ENCODE results near the gene CAPN12. TPM values are rescaled to one million over a fixed set of nuclear protein-coding genes. Genes with fewer than 3 reads are reported as not detected.

CAPN12 gene
- total and polyA plus RNA-seq, 12 donors: 0.15 to 3.6 (median 0.63) TPM

GRCh38 chr19:38729653-38730469 is 14.4 kb downstream of the CAPN12 start:
- WGBS, 2 donors: 70 to 71% methylated on average over 17 of the region's 17 CpGs
- H3K4me3 ChIP-seq: no peak overlapping the region
- H3K4me1 ChIP-seq: peaks cover 9 to 89% (median 48%) of the 10 kb centered on the region in 9 donors
- intact Hi-C loops (cut with DNase I): loop anchor here in 7 of 10 donors (5.0 to 10.0 kb wide), 7 partner anchors 37 to 205 kb away; partner anchors contain the start of genes ECH1 (in 1 of the 7), HNRNPL (in 1 of the 7), MRPS12 (in 1 of the 7) and SARS2 (in 1 of the 7)
- peak; percentile 27 to 56 (median 42) for ATAC-seq
- no peaks in the 10 kb centered on the region for H3K9me3 ChIP-seq
- peaks cover 6 to 73% (median 53%) of the 10 kb centered on the region in 9 donors for H3K36me3 ChIP-seq
- no peaks in the 10 kb centered on the region for H3K27me3 ChIP-seq
- peak; percentile 66 to 80 for DNase-seq
- TF ChIP-seq CTCF (IDR thresholded peaks at IDR 0.05): peak; percentile 60 to 90 (median 79)
- H3K27ac ChIP-seq: peak overlapping the region; percentile 2 to 86 (median 69)

DNA sequence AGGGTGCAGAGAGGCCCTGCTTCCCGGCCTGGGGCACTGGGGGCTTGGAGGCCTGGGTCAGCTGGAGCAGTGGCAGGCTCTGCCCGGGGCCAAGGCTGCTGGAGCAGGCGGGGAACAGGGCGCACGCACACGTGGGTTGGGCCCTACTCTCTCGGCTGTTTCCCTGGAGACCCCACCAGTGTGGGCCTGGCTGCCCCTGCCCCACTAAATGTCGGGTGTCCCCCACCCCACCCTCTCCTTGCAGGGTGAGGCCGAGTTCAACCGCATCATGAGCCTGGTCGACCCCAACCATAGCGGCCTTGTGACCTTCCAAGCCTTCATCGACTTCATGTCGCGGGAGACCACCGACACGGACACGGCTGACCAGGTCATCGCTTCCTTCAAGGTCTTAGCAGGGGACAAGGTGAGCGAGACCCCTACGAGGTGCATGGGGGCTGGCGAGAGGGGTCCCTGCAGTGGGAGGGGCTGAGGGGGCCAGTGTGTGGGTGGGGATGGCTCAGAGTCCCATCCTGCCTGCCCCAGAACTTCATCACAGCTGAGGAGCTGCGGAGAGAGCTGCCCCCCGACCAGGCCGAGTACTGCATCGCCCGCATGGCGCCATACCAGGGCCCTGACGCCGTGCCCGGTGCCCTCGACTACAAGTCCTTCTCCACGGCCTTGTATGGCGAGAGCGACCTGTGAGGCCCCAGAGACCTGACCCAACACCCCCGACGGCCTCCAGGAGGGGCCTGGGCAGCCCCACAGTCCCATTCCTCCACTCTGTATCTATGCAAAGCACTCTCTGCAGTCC is 15.3 kb downstream of the CAPN12 start:
- DNase-seq (peak in 1 of 2 donors; percentile 11), ATAC-seq (peak in 1 of 8 donors; percentile 1)
- intact Hi-C loops (cut with DNase I): loop anchor here in 3 of 10 donors (5.0 to 10.0 kb wide), 3 partner anchors 92 to 184 kb away; partner anchors contain the start of gene ECH1 (in 1 of the 3)
- Histone ChIP-seq H3K36me3 (peaks cover 15 to 82% (median 62%) of the 10 kb centered on the region in 9 donors), H3K27me3 (no peaks in the 10 kb centered on the region), H3K4me3 (no peak overlapping the region), H3K27ac (peak overlapping the region; percentile 2 to 86 (median 69)), H3K4me1 (peaks cover 9 to 82% (median 48%) of the 10 kb centered on the region in 9 donors), H3K9me3 (no peaks in the 10 kb centered on the region)
- 72 to 78% methylated on average over 37 of the region's 37 CpGs for WGBS, 2 donors
- no peak for TF ChIP-seq CTCF (IDR thresholded peaks at IDR 0.05)

DNA sequence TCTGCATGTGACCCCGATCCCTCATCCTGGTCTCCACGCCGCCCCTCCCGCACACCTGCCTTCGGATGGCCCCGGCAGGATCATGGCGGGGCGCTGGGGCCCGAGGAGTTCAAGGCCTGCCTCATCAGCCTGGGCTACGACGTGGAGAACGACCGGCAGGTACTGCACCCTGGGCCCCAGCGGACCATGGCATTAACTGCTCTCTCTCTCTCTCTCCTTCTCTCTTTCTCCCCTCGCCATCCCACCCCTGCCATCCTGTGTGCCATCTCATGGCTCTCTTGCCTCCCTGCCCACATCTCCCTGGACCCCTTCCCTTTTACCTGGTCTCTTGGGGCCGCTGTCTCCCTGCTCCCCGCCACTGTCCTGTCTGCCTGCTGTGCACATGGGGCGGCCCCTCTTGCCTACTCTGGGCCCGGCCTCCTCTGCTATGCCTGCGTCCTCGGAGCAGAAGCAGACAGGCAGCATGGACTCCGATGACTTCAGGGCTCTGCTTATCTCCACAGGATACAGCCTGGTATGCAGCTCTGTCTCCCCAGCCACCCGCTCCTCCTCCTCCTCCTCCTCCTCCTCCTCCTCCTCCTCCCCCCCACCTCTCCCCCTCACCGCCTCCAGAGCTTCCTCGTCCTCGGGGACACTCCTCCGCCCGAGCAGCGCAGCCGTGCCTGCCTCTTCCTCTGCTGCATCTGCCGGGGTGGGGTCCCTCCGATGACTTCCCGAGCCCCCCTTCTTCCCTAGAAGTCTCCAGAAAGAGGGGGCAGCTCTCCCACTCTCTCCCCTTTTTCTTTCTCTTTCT is 16.2 kb downstream of the CAPN12 start:
- no peak for TF ChIP-seq CTCF (IDR thresholded peaks at IDR 0.05)
- intact Hi-C loops (cut with DNase I): loop anchor here in 3 of 10 donors (5.0 to 10.0 kb wide), 3 partner anchors 91 to 183 kb away; partner anchors contain the start of gene ECH1 (in 1 of the 3)
- no peak overlapping the region for H3K4me3 ChIP-seq
- H3K9me3 ChIP-seq: no peaks in the 10 kb centered on the region
- peaks cover 12 to 82% (median 46%) of the 10 kb centered on the region in 9 donors for H3K4me1 ChIP-seq
- 54 to 63% methylated on average over 29 to 30 of the region's 33 CpGs for WGBS, 2 donors
- H3K27me3 ChIP-seq: no peaks in the 10 kb centered on the region
- H3K36me3 ChIP-seq: peaks cover 16 to 91% (median 71%) of the 10 kb centered on the region in 9 donors
- peak in 6 of 8 donors; percentile 7 to 40 (median 18) for ATAC-seq
- peak in 1 of 2 donors; percentile 58 for DNase-seq
- peak overlapping the region; percentile 26 to 86 (median 69) for H3K27ac ChIP-seq

Measured in heart right ventricle (tissue), 16 donors.